Measurements from ENCODE around the gene GMDS.
"Not testable (repeated sequence)": the region's sequence is repeated elsewhere in the genome, so short reads cannot be mapped to it uniquely, and the experiment has no call there.

The GMDS gene

DNA sequence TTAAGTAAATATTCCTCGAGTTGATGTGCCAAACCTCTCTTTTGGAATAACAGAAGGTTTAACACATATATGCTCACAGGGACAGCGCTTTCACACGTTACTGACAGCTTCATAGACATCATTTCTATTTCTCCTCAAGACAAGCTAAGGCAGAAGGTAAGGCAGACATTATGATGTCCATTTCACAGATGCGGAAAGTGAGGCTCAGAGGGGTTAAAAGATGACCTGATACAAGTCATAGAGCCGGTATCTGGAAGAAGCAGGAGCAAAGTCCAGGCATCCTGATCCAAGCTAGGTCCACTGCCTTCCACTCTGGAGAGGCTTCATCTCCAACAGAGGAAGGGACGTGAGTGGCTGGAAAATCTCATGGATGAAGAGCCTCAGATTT is 548.9 kb downstream of the GMDS start:
- no peak overlapping the region for H3K4me3 ChIP-seq (ENCODE audit: low read depth, low read length)
- in situ Hi-C loops (cut with HindIII; ENCODE audit: low sequenced_read_pairs): no loop called here
- no peak for TF ChIP-seq CTCF (IDR thresholded peaks at IDR 0.05; ENCODE audit: low read depth, low read length)
- no peak for DNase-seq (ENCODE audit: low read depth, low spot score)

DNA sequence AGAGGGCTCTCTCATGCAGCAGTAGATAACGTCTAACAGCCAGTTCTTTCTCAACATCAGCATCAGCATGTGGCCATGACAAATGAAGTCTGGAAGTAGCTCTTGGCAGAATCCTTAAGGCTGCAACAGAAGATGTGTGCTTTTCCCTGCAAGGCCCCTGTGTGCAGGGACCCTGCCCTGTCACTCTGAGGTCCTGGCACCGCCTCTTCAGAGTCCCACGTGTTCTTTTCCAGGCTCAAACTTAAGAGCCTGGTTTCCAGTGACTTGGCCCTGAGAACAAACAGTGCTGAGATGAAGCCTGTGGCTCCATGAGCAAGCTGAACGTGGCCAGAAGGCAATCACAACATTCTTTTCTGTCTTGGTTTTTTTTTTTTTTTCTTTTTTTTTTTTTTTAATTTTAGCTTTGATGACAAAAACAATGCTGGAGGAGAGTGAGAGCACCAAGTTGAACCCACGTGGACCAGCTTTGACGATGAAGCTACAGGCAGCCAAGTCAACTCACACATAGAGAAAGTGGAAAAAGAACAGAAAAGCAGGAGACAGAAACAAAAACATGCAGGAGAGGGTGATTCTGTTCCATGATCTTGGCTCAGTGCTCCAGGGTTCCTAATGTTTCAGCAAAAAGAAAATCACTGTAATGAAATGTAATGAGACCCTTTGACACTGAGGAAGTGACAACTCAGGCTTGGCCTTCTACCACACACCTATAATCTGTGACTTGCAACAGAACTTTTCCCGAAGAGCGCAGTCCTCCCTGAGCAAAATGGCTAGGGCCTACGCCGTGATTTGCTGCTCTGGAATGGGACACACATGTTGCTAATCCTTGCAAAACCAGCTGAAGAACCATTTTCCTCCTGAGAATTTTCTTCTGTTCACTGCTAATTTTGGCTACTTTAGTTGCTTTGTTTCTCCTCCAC is 549.6 kb downstream of the GMDS start:
- DNase-seq (ENCODE audit: low read depth, low spot score): peak; percentile 60
- in situ Hi-C loops (cut with HindIII; ENCODE audit: low sequenced_read_pairs): no loop called here
- H3K4me3 ChIP-seq (ENCODE audit: low read depth, low read length): no peak overlapping the region
- no peak for TF ChIP-seq CTCF (IDR thresholded peaks at IDR 0.05; ENCODE audit: low read depth, low read length)

DNA sequence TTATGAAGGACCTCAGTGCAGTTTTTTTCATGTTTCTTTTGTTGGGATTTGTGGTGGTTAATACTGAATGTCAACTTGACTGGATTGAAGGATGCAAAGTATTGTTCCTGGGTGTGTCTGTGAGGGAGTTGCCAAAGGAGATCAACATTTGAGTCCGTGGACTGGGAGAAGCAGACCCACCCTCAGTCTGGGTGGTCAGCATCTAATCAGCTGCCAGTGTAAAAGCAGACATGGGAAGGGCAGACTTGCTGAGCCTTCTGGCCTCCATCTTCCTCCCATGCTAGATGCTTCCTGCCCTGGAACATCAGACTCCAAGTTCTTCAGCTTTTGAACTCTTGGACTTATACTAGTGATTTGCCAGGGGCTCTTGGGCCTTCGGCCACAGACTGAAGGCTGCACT is 553.6 kb downstream of the GMDS start:
- DNase-seq (ENCODE audit: low read depth, low spot score); in situ Hi-C loops (cut with HindIII; ENCODE audit: low sequenced_read_pairs); H3K4me3 ChIP-seq (ENCODE audit: low read depth, low read length): not testable (repeated sequence)

DNA sequence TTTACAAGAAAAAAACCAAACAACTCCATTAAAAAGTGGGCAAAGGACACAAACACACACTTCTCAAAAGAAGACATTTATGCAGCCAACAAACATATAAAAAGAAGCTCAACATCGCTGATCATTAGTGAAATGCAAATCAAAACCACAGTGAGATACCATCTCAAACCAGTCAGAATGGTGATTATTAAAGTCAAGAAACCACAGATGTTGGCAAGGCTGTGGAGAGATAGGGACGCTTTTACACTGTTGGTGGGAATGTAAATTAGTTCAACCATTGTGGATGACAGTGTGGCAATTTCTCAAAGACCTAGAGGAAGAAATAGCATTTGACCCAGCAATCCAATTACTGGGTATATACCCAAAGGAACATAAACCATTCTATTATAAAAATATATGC is 554.7 kb downstream of the GMDS start:
- H3K4me3 ChIP-seq (ENCODE audit: low read depth, low read length); in situ Hi-C loops (cut with HindIII; ENCODE audit: low sequenced_read_pairs); DNase-seq (ENCODE audit: low read depth, low spot score): not testable (repeated sequence)

GRCh38 chr6:1689141-1689540 is 556.3 kb downstream of the GMDS start:
- TF ChIP-seq CTCF (IDR thresholded peaks at IDR 0.05; ENCODE audit: low read depth, low read length): no peak
- in situ Hi-C loops (cut with HindIII; ENCODE audit: low sequenced_read_pairs): no loop called here
- H3K4me3 ChIP-seq (ENCODE audit: low read depth, low read length): no peak overlapping the region
- no peak for DNase-seq (ENCODE audit: low read depth, low spot score)

DNA sequence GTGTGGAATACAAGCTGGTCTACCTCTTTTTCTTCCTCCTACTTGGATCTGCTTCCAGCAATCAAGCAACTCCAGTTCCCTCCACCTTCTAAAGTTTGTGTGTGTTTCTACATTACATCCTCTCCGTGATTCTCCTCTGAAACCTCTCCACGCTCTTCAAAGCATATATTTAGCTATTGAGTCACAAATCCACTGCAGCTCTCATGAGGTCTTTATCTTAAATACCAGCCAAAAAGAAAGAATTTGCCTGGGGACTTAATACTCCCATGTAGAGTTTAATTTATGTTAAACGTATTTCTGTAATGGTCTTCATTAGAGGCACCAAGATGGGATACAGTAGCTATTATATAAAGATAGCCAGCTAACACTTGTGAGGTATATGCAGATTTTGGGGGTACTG is 557.0 kb downstream of the GMDS start:
- DNase-seq (ENCODE audit: low read depth, low spot score): no peak
- in situ Hi-C loops (cut with HindIII; ENCODE audit: low sequenced_read_pairs): no loop called here
- TF ChIP-seq CTCF (IDR thresholded peaks at IDR 0.05; ENCODE audit: low read depth, low read length): no peak
- H3K4me3 ChIP-seq (ENCODE audit: low read depth, low read length): no peak overlapping the region

- TF ChIP-seq CTCF (IDR thresholded peaks at IDR 0.05; ENCODE audit: low read depth, low read length): no peak
- no peak for DNase-seq (ENCODE audit: low read depth, low spot score)
- in situ Hi-C loops (cut with HindIII; ENCODE audit: low sequenced_read_pairs): no loop called here
- no peak overlapping the region for H3K4me3 ChIP-seq (ENCODE audit: low read depth, low read length)
Measured at GRCh38 chr6:1687402-1687801, 558.0 kb downstream of the GMDS start.
